SK-N-SH treated with all-trans-retinoic acid at 6 μM for 48 hours (cell line): Measurements from ENCODE around the gene CNTN4.

Experiments used
- ATAC-seq: fragments of 200-7000 bp; cut with Tn5 transposase; 3 replicates; pipeline ENCODE4 v1.9.1; 2020; ENCODE audit warnings: mild to moderate bottlenecking, moderate library complexity
- ARNTL ChIP-seq: fragments of 450-650 bp; formaldehyde crosslinking; IDR thresholded peaks from 2 replicates; pipeline ENCODE4 v1.5.0; 2020; ENCODE audit warnings: low read depth, mild to moderate bottlenecking, moderate library complexity, borderline replicate concordance
- CREB5 ChIP-seq: fragments of 250-450 bp; sonication (Bioruptor Pico); IDR thresholded peaks from 2 replicates; pipeline ENCODE4 v1.5.1; 2020; ENCODE audit warnings: low read depth, mild to moderate bottlenecking, moderate library complexity
- CSDC2 ChIP-seq: fragments of 250-450 bp; sonication (Bioruptor Pico); IDR thresholded peaks from 2 replicates; pipeline ENCODE4 v1.5.0; 2020; ENCODE audit warnings: mild to moderate bottlenecking, moderate library complexity
- CSRNP3 ChIP-seq: fragments of 250-450 bp; sonication (Bioruptor Pico); IDR thresholded peaks from 2 replicates; pipeline ENCODE4 v1.5.1; 2021; ENCODE audit warnings: mild to moderate bottlenecking, moderate library complexity
- ESRRG ChIP-seq: fragments of 250-450 bp; sonication (Bioruptor Pico); IDR thresholded peaks from 2 replicates; pipeline ENCODE4 v1.6.1; 2021; ENCODE audit warnings: mild to moderate bottlenecking
- GLIS3 ChIP-seq: fragments of 250-450 bp; sonication (Bioruptor Pico); IDR thresholded peaks from 2 replicates; pipeline ENCODE4 v1.5.0; 2020; ENCODE audit warnings: mild to moderate bottlenecking, moderate library complexity
- ISL1 ChIP-seq: fragments of 250-450 bp; sonication (Bioruptor Pico); IDR thresholded peaks from 2 replicates; pipeline ENCODE4 v2.1.2; 2022; ENCODE audit warnings: mild to moderate bottlenecking, moderate library complexity
- OSR1 ChIP-seq: fragments of 250-450 bp; sonication (Bioruptor Pico); IDR thresholded peaks from 2 replicates; pipeline ENCODE4 v1.8.0; 2022; ENCODE audit warnings: moderate library complexity, mild to moderate bottlenecking, inconsistent platforms
- PATZ1 ChIP-seq: fragments of 250-450 bp; sonication (Bioruptor Pico); IDR thresholded peaks from 2 replicates; pipeline ENCODE4 v1.8.0; 2020; ENCODE audit warnings: mild to moderate bottlenecking, moderate library complexity, borderline replicate concordance
- POU6F1 ChIP-seq: fragments of 250-450 bp; sonication (Bioruptor Pico); IDR thresholded peaks from 2 replicates; pipeline ENCODE4 v1.8.0; 2021; ENCODE audit warnings: low read depth, mild to moderate bottlenecking, moderate library complexity, borderline replicate concordance
- SNAI2 ChIP-seq: fragments of 250-450 bp; sonication (Bioruptor Pico); IDR thresholded peaks from 2 replicates; pipeline ENCODE4 v1.5.0; 2020; ENCODE audit warnings: mild to moderate bottlenecking, moderate library complexity
- TCF4 ChIP-seq: fragments of 250-450 bp; sonication (Bioruptor Pico); IDR thresholded peaks from 2 replicates; pipeline ENCODE4 v1.8.0; 2021; ENCODE audit warnings: mild to moderate bottlenecking, moderate library complexity, borderline replicate concordance
- TOX ChIP-seq: fragments of 250-450 bp; sonication (Bioruptor Pico); IDR thresholded peaks from 2 replicates; pipeline ENCODE4 v1.8.0; 2021; ENCODE audit warnings: mild to moderate bottlenecking, moderate library complexity, borderline replicate concordance
- TSHZ2 ChIP-seq: fragments of 250-450 bp; sonication (Bioruptor Pico); IDR thresholded peaks from 2 replicates; pipeline ENCODE4 v1.5.0; 2020; ENCODE audit warnings: mild to moderate bottlenecking, moderate library complexity
- ZC3H10 ChIP-seq: fragments of 250-450 bp; sonication (Bioruptor Pico); IDR thresholded peaks from 2 replicates; pipeline ENCODE4 v1.5.1; 2021; ENCODE audit warnings: mild to moderate bottlenecking, moderate library complexity
- ZFP3 ChIP-seq: fragments of 250-450 bp; sonication (Bioruptor Pico); IDR thresholded peaks from 2 replicates; pipeline ENCODE4 v1.5.0; 2020; ENCODE audit warnings: mild to moderate bottlenecking, moderate library complexity
- ZFP30 ChIP-seq: fragments of 450-650 bp; formaldehyde crosslinking; IDR thresholded peaks from 2 replicates; pipeline ENCODE4 v1.5.0; 2022; ENCODE audit warnings: mild to moderate bottlenecking, moderate library complexity
- ZNF70 ChIP-seq: fragments of 450-650 bp; formaldehyde crosslinking; IDR thresholded peaks from 2 replicates; pipeline ENCODE4 v1.5.0; 2020; ENCODE audit warnings: mild to moderate bottlenecking, moderate library complexity

CNTN4 gene

GRCh38 chr3:2889736-2890135 lies 791.1 kb downstream of the CNTN4 start:
- TF ChIP-seq POU6F1 (CRISPR knock-in tag) (no peak), ZC3H10 (CRISPR knock-in tag) (no peak), ESRRG (CRISPR knock-in tag) (no peak), GLIS3 (CRISPR knock-in tag) (no peak), CREB5 (CRISPR knock-in tag) (no peak), PATZ1 (CRISPR knock-in tag) (no peak), ZNF70 (CRISPR knock-in tag) (no peak), TSHZ2 (CRISPR knock-in tag) (no peak), ZFP3 (no peak), TCF4 (no peak), CSDC2 (no peak), ISL1 (CRISPR knock-in tag) (no peak), SNAI2 (CRISPR knock-in tag) (no peak)
- no peak for ATAC-seq

- no peak for ATAC-seq
- no peak for TF ChIP-seq CSRNP3 (CRISPR knock-in tag)
- TF ChIP-seq ISL1 (CRISPR knock-in tag) = no peak
Observed at GRCh38 chr3:2896308-2896939, 797.8 kb downstream of the CNTN4 start.

- no peak for ATAC-seq
Observed at GRCh38 chr3:2897821-2898220, 799.2 kb downstream of the CNTN4 start.

GRCh38 chr3:2898591-2899353 lies 800.1 kb downstream of the CNTN4 start:
- no peak for ATAC-seq
- TF ChIP-seq ZFP30 (no peak), CSRNP3 (CRISPR knock-in tag) (no peak), ARNTL (no peak), ESRRG (CRISPR knock-in tag) (no peak), SNAI2 (CRISPR knock-in tag) (no peak), POU6F1 (CRISPR knock-in tag) (no peak), TCF4 (no peak), OSR1 (CRISPR knock-in tag) (no peak), CSDC2 (no peak), CREB5 (CRISPR knock-in tag) (no peak)
- TF ChIP-seq, all 23 proteins: peak for 0

More at GRCh38 chr3:2897821-2898220, 799.2 kb downstream of the CNTN4 start:
- TF ChIP-seq TOX (CRISPR knock-in tag) = no peak
- no peak for TF ChIP-seq CSDC2
- TF ChIP-seq ZC3H10 (CRISPR knock-in tag) = no peak
